ENCODE results near the gene NDUFAF8.
A peak's percentile ranks its signal among the peaks of the same experiment; 100 is the strongest.

Gene NDUFAF8

GRCh38 chr17:81212365-81212764, 26.8 kb upstream of the NDUFAF8 start:
- H3K27ac ChIP-seq = no peak overlapping the region
- no peak for TF ChIP-seq CTCF (conservative IDR thresholded peaks at IDR 0.05; ENCODE audit: low read depth)
- ChIA-PET POLR2A (ENCODE audit: low non-redundant PET) (no interaction called here), CTCF (interaction anchor here (1.2 kb wide), 1 partner anchor 9 kb away, joined by 3 read pairs; no protein-coding TSS in a partner anchor)
- no peak for DNase-seq (ENCODE audit: low spot score)

- POLR2A ChIA-PET (ENCODE audit: low non-redundant PET) = no interaction called here
- TF ChIP-seq CTCF (conservative IDR thresholded peaks at IDR 0.05; ENCODE audit: low read depth) = no peak
- DNase-seq (ENCODE audit: low spot score) = no peak
- 0 out of 2 replicates have a peak overlapping the region, but pooled peaks have one; percentile 26 for H3K27ac ChIP-seq
- CTCF ChIA-PET = no interaction called here
These were observed 25.1 kb upstream of the NDUFAF8 start for GRCh38 chr17:81213978-81214377.

- TF ChIP-seq CTCF (conservative IDR thresholded peaks at IDR 0.05; ENCODE audit: low read depth) = no peak
- H3K27ac ChIP-seq = no peak overlapping the region
- POLR2A ChIA-PET (ENCODE audit: low non-redundant PET) = no interaction called here
- CTCF ChIA-PET = no interaction called here
- DNase-seq (ENCODE audit: low spot score) = no peak
These were observed 21.6 kb upstream of the NDUFAF8 start for GRCh38 chr17:81217491-81217890.

- CTCF ChIA-PET = no interaction called here
- H3K27ac ChIP-seq = peak overlapping the region; percentile 40
- no peak for TF ChIP-seq CTCF (conservative IDR thresholded peaks at IDR 0.05; ENCODE audit: low read depth)
- POLR2A ChIA-PET (ENCODE audit: low non-redundant PET) = interaction anchor here (0.6 kb wide), 1 partner anchor 15 kb away, joined by 3 read pairs; no protein-coding TSS in a partner anchor
- DNase-seq (ENCODE audit: low spot score) = no peak
These were observed 20.7 kb upstream of the NDUFAF8 start for GRCh38 chr17:81218459-81218858.

- POLR2A ChIA-PET (ENCODE audit: low non-redundant PET) = interaction anchor here (0.6 kb wide), 1 partner anchor 15 kb away, joined by 3 read pairs; no protein-coding TSS in a partner anchor
These were observed 20.1 kb upstream of the NDUFAF8 start for GRCh38 chr17:81218991-81219390.

GRCh38 chr17:81219476-81220180, 19.5 kb upstream of the NDUFAF8 start:
- peak overlapping the region; percentile 40 for H3K27ac ChIP-seq
- DNase-seq (ENCODE audit: low spot score) = no peak
- ChIA-PET CTCF (interaction anchor here (0.7 to 1.1 kb wide), 2 partner anchors 122 to 196 kb away, joined by 5 to 6 read pairs; no protein-coding TSS in a partner anchor), POLR2A (ENCODE audit: low non-redundant PET) (interaction anchor here (0.6 kb wide), 1 partner anchor 799 kb away, joined by 4 read pairs; no protein-coding TSS in a partner anchor)
- no peak for TF ChIP-seq CTCF (conservative IDR thresholded peaks at IDR 0.05; ENCODE audit: low read depth)

More at GRCh38 chr17:81218991-81219390, 20.1 kb upstream of the NDUFAF8 start:
- no peak for TF ChIP-seq CTCF (conservative IDR thresholded peaks at IDR 0.05; ENCODE audit: low read depth)
- CTCF ChIA-PET = interaction anchor here (0.7 kb wide), 1 partner anchor 195 kb away, joined by 6 read pairs; no protein-coding TSS in a partner anchor
- DNase-seq (ENCODE audit: low spot score) = no peak
- peak overlapping the region; percentile 40 for H3K27ac ChIP-seq
